ENCODE measurements around the gene ASAP2.

The ASAP2 gene

DNA sequence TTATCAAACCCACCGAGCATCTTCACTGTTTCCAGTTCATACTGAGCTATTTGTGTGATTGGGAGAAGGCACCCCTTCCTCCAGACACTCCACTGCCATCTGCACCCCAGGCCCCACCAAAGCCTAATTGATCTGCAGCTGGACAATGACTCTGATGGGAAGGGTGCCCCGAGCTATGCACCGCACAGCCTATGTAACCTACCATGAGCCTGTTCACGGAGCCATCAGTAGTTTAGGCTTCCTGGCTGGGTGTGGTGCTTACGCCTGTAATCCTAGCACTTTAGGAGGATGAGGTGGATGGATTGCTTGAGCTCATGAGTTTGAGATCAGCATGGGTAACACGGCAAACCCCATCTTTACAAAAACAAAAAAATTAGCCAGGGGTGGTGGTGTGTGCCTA lies 17.8 kb upstream of the ASAP2 start:
- DNase-seq (ENCODE audit: low read depth) = no peak
- no peak overlapping the region for H3K4me3 ChIP-seq (ENCODE audit: low read length)
- TF ChIP-seq, protein P1, sequence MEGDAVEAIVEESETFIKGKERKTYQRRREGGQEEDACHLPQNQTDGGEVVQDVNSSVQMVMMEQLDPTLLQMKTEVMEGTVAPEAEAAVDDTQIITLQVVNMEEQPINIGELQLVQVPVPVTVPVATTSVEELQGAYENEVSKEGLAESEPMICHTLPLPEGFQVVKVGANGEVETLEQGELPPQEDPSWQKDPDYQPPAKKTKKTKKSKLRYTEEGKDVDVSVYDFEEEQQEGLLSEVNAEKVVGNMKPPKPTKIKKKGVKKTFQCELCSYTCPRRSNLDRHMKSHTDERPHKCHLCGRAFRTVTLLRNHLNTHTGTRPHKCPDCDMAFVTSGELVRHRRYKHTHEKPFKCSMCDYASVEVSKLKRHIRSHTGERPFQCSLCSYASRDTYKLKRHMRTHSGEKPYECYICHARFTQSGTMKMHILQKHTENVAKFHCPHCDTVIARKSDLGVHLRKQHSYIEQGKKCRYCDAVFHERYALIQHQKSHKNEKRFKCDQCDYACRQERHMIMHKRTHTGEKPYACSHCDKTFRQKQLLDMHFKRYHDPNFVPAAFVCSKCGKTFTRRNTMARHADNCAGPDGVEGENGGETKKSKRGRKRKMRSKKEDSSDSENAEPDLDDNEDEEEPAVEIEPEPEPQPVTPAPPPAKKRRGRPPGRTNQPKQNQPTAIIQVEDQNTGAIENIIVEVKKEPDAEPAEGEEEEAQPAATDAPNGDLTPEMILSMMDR (IDR thresholded peaks at IDR 0.05; ENCODE audit: insufficient read depth, low read depth, low read length, missing control alignments) = no peak

DNA sequence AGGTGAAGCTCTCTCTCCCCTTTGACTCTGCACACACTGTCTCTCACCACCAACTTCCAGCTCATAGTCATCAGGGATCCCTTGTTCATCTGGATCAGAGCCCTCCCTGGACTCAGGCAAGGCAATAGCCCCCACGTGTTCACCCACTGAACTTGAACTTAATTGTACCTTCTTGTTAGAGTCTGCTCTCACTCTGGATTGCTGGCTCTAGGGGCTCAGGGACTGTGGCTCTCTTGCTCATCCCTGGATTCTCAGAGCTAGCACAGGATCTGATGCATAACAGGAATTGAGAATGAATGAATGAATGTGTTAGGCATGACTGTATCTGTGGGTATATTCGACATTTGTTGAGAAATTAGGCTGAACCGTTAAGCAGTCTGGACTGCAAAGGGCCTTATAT lies 16.7 kb upstream of the ASAP2 start:
- DNase-seq (ENCODE audit: low read depth) = no peak
- H3K4me3 ChIP-seq (ENCODE audit: low read length) = no peak overlapping the region
- TF ChIP-seq, protein P1 (IDR thresholded peaks at IDR 0.05; ENCODE audit: insufficient read depth, low read depth, low read length, missing control alignments) = no peak

DNA sequence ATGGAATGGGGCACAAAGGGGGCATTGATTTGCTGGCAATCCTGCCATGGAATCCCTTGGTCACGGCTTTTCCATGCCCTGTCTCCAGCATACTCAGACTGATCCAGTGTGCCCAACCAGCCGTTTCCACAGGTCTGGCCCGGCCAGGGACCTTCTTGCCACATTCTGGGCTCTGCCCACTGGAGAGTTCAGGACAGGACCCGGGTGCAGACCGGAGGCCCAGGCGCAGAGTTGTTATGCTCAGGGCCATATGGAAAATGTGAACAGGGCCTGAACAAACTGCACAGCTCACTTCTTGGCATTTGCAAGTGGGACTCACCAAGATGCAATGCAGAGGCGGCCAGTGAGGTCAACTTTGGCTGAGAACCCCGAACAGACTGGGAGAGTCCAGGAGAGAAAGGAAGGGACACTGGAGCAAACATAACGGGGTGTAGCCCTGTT lies 15.6 kb upstream of the ASAP2 start:
- TF ChIP-seq, protein P1 (IDR thresholded peaks at IDR 0.05; ENCODE audit: insufficient read depth, low read depth, low read length, missing control alignments) = no peak
- H3K4me3 ChIP-seq (ENCODE audit: low read length) = no peak overlapping the region
- DNase-seq (ENCODE audit: low read depth) = no peak

DNA sequence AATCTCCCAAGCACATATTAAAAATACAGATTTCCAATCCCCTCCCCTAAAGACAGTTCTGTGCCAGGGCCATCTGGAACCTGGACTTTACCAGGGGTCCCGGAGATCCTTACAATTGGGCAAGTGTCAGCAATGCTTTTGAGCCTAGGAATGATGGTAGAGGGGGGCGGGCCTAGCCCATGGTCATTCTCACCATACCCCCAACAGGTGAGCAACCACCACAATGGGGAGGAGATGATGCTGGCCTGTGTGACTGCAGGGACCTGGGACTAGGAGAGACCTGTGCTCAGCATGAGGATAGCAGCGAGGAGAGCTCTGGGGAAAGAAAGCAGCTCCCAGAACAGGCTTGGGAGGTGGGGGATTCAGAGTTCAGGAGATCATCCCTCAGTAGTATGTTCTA lies 13.9 kb upstream of the ASAP2 start:
- DNase-seq (ENCODE audit: low read depth) = no peak

DNA sequence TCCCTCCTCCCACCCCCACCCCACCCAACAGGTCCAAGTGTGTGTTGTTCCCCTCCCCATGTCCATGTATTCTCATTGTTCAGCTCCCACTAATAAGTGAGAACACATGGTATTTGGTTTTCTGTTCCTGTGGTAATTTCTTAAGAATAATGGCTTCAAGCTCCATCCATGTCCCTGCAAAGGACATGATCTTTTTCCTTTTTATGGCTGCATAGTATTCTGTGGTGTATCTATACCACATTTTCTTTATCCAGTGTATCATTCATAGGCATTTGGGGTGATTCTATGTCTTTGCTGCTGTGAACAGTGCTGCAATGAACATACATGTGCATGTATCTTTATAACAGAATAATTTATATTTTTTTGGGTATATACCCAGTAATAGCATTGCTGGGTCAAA lies 12.3 kb upstream of the ASAP2 start:
- TF ChIP-seq, protein P1 (IDR thresholded peaks at IDR 0.05; ENCODE audit: insufficient read depth, low read depth, low read length, missing control alignments) = no peak
- no peak for DNase-seq (ENCODE audit: low read depth)
- H3K4me3 ChIP-seq (ENCODE audit: low read length) = no peak overlapping the region

More for the DNA sequence above, 13.9 kb upstream of the ASAP2 start:
- H3K4me3 ChIP-seq (ENCODE audit: low read length) = no peak overlapping the region
- TF ChIP-seq, protein P1 (IDR thresholded peaks at IDR 0.05; ENCODE audit: insufficient read depth, low read depth, low read length, missing control alignments) = no peak

DNA sequence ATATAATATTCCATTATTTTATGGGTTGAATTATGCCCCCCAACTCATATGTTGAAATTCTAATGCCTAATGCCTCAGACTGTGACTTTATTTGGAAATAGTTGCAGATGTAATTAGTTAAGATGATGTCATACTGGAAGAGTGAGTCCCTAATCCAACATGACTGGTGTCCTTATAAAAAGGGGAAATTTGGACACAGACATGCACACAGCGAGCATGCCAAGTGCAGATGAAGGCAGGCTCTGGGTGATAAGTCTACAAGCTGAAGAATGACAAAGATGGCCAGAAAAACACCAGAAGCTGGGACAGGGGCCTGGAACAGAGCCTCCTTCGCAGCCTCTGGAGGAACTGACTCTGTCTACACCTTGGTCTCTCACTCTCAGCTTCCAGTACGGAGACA lies 10.0 kb upstream of the ASAP2 start:
- no peak for DNase-seq (ENCODE audit: low read depth)
- TF ChIP-seq, protein P1 (IDR thresholded peaks at IDR 0.05; ENCODE audit: insufficient read depth, low read depth, low read length, missing control alignments) = no peak
- no peak overlapping the region for H3K4me3 ChIP-seq (ENCODE audit: low read length)

DNA sequence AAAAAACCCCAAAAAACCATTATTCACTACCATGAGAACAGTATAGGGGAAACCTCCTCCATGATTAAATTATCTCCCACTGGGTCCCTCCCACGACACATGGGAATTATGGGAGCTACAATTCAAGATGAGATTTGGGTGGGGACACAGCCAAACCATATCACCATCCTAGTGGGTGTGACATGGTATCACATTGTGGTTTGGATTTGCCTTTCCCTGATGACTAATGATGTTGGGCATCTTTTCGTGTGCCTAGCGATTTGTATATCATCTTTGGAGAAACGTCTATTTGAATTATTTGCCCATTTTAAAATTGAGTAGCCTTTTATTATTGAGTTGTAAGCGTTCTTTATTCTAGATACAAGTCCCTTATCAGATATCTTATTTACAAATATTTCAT lies 8.7 kb upstream of the ASAP2 start:
- no peak for DNase-seq (ENCODE audit: low read depth)
- TF ChIP-seq, protein P1 (IDR thresholded peaks at IDR 0.05; ENCODE audit: insufficient read depth, low read depth, low read length, missing control alignments) = no peak

More for the DNA sequence above, 8.7 kb upstream of the ASAP2 start:
- no peak overlapping the region for H3K4me3 ChIP-seq (ENCODE audit: low read length)

Measured in epithelial cell of esophagus (primary cell).